K562 (cell line): ENCODE data around the gene MCM7. TPM values are rescaled to one million over a fixed set of nuclear protein-coding genes. Genes with fewer than 3 reads are reported as not detected.

Experiments
- C11orf30 ChIP-seq: fragments of 450-650 bp; IDR thresholded peaks from 2 replicates; pipeline ENCODE4 v1.6.1; 2016; ENCODE audit warnings: low read depth, mild to moderate bottlenecking
- DIDO1 ChIP-seq: fragments of 450-650 bp; IDR thresholded peaks from 2 replicates; pipeline ENCODE4 v1.6.1; 2016; ENCODE audit warnings: low read depth, missing biosample characterization, missing genetic modification characterization
- IRF2 ChIP-seq: sonication (generic); formaldehyde crosslinking; IDR thresholded peaks from 2 replicates; pipeline ENCODE4 v1.8.1; 2022; ENCODE audit warnings: mild to moderate bottlenecking, missing genetic modification reagents
- KDM2B ChIP-seq: fragments of 250-450 bp; sonication (Bioruptor Pico); IDR thresholded peaks from 2 replicates; pipeline ENCODE4 v1.8.0; 2021; ENCODE audit warnings: mild to moderate bottlenecking, moderate library complexity
- KDM5B ChIP-seq: fragments of 200-600 bp; sonication (generic); IDR thresholded peaks from 2 replicates; pipeline ENCODE4 v1.6.1; 2012; ENCODE audit warnings: low read depth, mild to moderate bottlenecking, moderate library complexity, low read length, control low read depth, inconsistent platforms; ENCODE audit not compliant: insufficient replicate concordance
- KLF1 ChIP-seq: fragments of 450-650 bp; IDR thresholded peaks from 2 replicates; pipeline ENCODE4 v1.6.1; 2016; ENCODE audit warnings: missing genetic modification characterization, missing compliant biosample characterization
- LARP7 ChIP-seq: fragments of 450-650 bp; IDR thresholded peaks from 2 replicates; pipeline ENCODE4 v1.6.1; 2016
- NFRKB ChIP-seq: fragments of 450-650 bp; IDR thresholded peaks from 2 replicates; pipeline ENCODE4 v1.6.1; 2016; ENCODE audit warnings: low read depth
- RAD21 ChIP-seq, 2 experiments: fragments of 250-450 bp in 1 of 2; fragments of 450-650 bp in 1 of 2; sonication (Bioruptor Pico) in 1 of 2; formaldehyde crosslinking in 1 of 2; IDR thresholded peaks in 1 of 2; conservative IDR thresholded peaks in 1 of 2; 2 replicates each; pipeline versions ENCODE4 v1.4.0 to v1.8.0; 2020 to 2022; ENCODE audit warnings: mild to moderate bottlenecking in 2 of 2, moderate library complexity in 1 of 2
- SIN3A ChIP-seq, 2 experiments: fragments of 150-350 bp in 1 of 2; IDR thresholded peaks; 2 replicates each; pipeline ENCODE4 v1.6.1; 2011 to 2016; ENCODE audit warnings: borderline replicate concordance in 2 of 2, low read depth in 2 of 2, low read length in 2 of 2, mild to moderate bottlenecking in 2 of 2, moderate library complexity in 2 of 2; ENCODE audit not compliant: control insufficient read depth in 1 of 2
- SMARCA5 ChIP-seq: fragments of 450-650 bp; IDR thresholded peaks from 2 replicates; pipeline ENCODE4 v1.6.1; 2016
- SMARCC2 ChIP-seq: fragments of 450-650 bp; IDR thresholded peaks from 2 replicates; pipeline ENCODE4 v1.6.1; 2017; ENCODE audit warnings: antibody characterized with exemption, moderate library complexity, mild to moderate bottlenecking, low read depth
- ZBTB9 ChIP-seq: fragments of 450-650 bp; formaldehyde crosslinking; IDR thresholded peaks from 2 replicates; pipeline ENCODE4 v1.4.0; 2020; ENCODE audit warnings: mild to moderate bottlenecking, moderate library complexity
- ZC3H11A ChIP-seq: IDR thresholded peaks from 2 replicates; pipeline ENCODE4 v1.6.1; 2012; ENCODE audit warnings: low read depth, low read length, improper control_type of control experiment
- ZNF449 ChIP-seq: fragments of 250-450 bp; sonication (Bioruptor Pico); IDR thresholded peaks from 2 replicates; pipeline ENCODE4 v1.8.0; 2022; ENCODE audit warnings: moderate library complexity, mild to moderate bottlenecking, inconsistent platforms
- polyA plus RNA-seq, 8 experiments: library from polyadenylated mRNA; depleted of rRNA in 4 of 8; stranded (reverse) in 5 of 8; unstranded in 3 of 8; fragments of >200 nt; fragmentation: Nextera tagmentation in 2 of 8; fragmentation: Illumina TruSeq in 1 of 8; extraction: Ambion mirVana in 2 of 8; extraction: Trizol in 1 of 8; gene quantifications; 2 replicates each; pipeline versions ENCODE4 v1.2.1 to v1.2.3, GENCODE V29; 2011 to 2014; ENCODE audit warnings: inconsistent platforms in 1 of 8, missing spikeins in 1 of 8
- total RNA-seq, 7 experiments: library from RNA; depleted of rRNA in 6 of 7; stranded (reverse); fragments of >200 nt in 6 of 7; fragmentation: Illumina TruSeq in 2 of 7; extraction: Trizol in 2 of 7; gene quantifications; 2 replicates each; pipeline versions ENCODE4 v1.2.1 to v1.2.3, GENCODE V29; 2011 to 2021; ENCODE audit warnings: low replicate concordance in 1 of 7
- TF ChIP-seq, protein P1 (sequence below), 2 experiments: IDR thresholded peaks in 1 of 2; conservative IDR thresholded peaks in 1 of 2; 2 replicates each; pipeline ENCODE4 v1.6.1; 2016; ENCODE audit warnings: low read depth in 2 of 2, mild to moderate bottlenecking in 1 of 2, missing compliant biosample characterization in 1 of 2, missing genetic modification characterization in 1 of 2, moderate library complexity in 1 of 2
- TF ChIP-seq, protein P2 (sequence below), 2 experiments: fragments of 450-650 bp; conservative IDR thresholded peaks; 2 replicates each; pipeline ENCODE4 v1.6.1; 2017; ENCODE audit warnings: mild to moderate bottlenecking in 2 of 2, moderate library complexity in 2 of 2
- TF ChIP-seq, protein P3 (sequence below): fragments of 250-450 bp; sonication (Bioruptor Pico); IDR thresholded peaks from 2 replicates; pipeline ENCODE4 v1.4.0; 2020; ENCODE audit warnings: mild to moderate bottlenecking

MCM7 gene
- total and polyA plus RNA-seq, 9 of the 15 experiments (the other 6 are each of a cell fraction or from before 2014, with no cell fraction given) = 329 to 856 (median 437) TPM

DNA sequence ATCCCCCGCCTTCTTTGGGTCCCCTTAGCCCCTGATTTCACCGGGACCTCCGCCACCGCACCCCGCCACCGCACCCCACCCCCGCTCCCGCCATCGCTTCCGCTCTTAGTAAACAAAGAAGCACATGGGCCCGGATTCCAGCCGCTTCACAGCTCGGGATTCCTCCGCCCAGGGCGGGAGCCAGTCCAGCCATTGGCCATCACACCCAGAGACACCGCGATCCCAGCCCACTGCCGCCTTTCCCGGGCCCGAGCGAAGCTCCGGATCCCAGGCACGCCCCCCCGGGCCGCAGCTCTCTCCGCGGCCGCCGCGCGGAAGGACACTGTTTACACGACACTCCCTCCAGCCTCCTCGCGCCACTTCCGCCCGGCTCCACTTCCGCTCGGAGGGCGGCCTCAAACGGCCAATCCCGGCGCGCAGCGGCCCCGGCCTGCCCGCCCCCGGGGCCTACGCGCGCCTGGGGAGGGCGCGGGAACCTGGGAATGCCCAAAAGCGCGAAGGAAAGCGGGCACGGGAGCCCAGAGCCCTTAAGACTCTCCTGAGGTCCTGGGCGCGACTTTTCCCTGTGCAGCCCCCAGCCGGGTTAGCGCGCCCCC, 679 bp downstream of the MCM7 start (continued):
- TF ChIP-seq, protein P1, sequence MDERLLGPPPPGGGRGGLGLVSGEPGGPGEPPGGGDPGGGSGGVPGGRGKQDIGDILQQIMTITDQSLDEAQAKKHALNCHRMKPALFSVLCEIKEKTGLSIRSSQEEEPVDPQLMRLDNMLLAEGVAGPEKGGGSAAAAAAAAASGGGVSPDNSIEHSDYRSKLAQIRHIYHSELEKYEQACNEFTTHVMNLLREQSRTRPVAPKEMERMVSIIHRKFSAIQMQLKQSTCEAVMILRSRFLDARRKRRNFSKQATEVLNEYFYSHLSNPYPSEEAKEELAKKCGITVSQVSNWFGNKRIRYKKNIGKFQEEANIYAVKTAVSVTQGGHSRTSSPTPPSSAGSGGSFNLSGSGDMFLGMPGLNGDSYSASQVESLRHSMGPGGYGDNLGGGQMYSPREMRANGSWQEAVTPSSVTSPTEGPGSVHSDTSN (CRISPR knock-in tag; IDR thresholded peaks at IDR 0.05; ENCODE audit: low read depth) = no peak
- TF ChIP-seq, protein P1 (tag; conservative IDR thresholded peaks at IDR 0.05; ENCODE audit: low read depth) = no peak; the same call in 1 of the 2 replicates
- TF ChIP-seq DIDO1 (tag) (peak; percentile 74), NFRKB (no peak; the same call in 1 of the 2 replicates), SMARCC2 (no peak), IRF2 (CRISPR knock-in tag) (no peak), RAD21 (CRISPR knock-in tag; conservative IDR thresholded peaks at IDR 0.05 in 1 of 2, IDR thresholded peaks at IDR 0.05 in 1 of 2) (0 out of 4 replicates have a peak, but pooled peaks of 1 of the 2 experiments have one; percentile 9), ZBTB9 (CRISPR knock-in tag) (peak; percentile 89; the same call in 1 of the 2 replicates), ZC3H11A (peak; percentile 68; the same call in 1 of the 2 replicates), LARP7 (0 out of 2 replicates have a peak, but pooled peaks have one; percentile 44), SMARCA5 (no peak), SIN3A (IDR thresholded peaks at IDR 0.05; ENCODE audit: borderline replicate concordance in 2 of 2, control insufficient read depth in 1 of 2, low read depth in 2 of 2, low read length in 2 of 2) (peak; percentile 99), KDM5B (peak; percentile 39), KDM2B (CRISPR knock-in tag) (peak; percentile 16; the same call in 1 of the 2 replicates), KLF1 (tag) (peak; percentile 91), ZNF449 (CRISPR knock-in tag) (no peak), C11orf30 (peak; percentile 85)
- TF ChIP-seq, protein P2, sequence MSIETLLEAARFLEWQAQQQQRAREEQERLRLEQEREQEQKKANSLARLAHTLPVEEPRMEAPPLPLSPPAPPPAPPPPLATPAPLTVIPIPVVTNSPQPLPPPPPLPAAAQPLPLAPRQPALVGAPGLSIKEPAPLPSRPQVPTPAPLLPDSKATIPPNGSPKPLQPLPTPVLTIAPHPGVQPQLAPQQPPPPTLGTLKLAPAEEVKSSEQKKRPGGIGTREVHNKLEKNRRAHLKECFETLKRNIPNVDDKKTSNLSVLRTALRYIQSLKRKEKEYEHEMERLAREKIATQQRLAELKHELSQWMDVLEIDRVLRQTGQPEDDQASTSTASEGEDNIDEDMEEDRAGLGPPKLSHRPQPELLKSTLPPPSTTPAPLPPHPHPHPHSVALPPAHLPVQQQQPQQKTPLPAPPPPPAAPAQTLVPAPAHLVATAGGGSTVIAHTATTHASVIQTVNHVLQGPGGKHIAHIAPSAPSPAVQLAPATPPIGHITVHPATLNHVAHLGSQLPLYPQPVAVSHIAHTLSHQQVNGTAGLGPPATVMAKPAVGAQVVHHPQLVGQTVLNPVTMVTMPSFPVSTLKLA (conservative IDR thresholded peaks at IDR 0.05) = peak; percentile 100
- TF ChIP-seq, protein P3, sequence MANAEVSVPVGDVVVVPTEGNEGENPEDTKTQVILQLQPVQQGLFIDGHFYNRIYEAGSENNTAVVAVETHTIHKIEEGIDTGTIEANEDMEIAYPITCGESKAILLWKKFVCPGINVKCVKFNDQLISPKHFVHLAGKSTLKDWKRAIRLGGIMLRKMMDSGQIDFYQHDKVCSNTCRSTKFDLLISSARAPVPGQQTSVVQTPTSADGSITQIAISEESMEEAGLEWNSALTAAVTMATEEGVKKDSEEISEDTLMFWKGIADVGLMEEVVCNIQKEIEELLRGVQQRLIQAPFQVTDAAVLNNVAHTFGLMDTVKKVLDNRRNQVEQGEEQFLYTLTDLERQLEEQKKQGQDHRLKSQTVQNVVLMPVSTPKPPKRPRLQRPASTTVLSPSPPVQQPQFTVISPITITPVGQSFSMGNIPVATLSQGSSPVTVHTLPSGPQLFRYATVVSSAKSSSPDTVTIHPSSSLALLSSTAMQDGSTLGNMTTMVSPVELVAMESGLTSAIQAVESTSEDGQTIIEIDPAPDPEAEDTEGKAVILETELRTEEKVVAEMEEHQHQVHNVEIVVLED (CRISPR knock-in tag) = peak; percentile 71
